Measurements from ENCODE around the gene WDR77.

DNA sequence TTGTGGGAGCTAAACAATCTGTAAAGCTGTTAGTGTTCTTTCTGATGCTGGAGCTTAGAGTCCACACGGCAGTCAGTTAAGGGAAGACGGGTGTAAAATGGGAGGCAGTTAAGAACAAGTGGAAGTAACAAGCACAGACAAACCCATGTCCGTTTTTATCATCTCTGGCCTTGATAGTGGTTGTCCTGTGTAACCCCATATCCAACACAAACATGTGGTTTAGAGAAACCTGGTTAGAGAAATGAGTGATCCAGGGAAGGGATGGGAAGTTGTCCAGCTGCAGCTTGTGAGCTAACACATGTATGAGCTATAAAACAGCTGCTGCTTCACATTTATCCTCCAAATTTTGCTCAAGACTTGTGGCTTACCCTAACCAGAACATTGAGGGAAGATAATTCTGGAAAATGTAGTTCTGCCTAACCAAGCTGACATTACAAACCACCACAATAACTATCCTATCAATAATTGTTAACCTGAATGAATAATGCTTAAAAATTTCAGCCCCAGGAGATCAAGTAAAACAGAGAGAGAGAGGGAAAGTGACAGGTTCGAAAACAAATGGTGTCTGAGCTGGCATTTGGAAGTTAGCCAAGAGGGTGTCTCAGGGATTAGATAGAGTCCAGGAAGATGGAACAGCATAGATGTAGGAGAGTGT is 14.1 kb upstream of the WDR77 start:
- no peak for TF ChIP-seq POLR2A (IDR thresholded peaks at IDR 0.05)
- TF ChIP-seq, protein P1, sequence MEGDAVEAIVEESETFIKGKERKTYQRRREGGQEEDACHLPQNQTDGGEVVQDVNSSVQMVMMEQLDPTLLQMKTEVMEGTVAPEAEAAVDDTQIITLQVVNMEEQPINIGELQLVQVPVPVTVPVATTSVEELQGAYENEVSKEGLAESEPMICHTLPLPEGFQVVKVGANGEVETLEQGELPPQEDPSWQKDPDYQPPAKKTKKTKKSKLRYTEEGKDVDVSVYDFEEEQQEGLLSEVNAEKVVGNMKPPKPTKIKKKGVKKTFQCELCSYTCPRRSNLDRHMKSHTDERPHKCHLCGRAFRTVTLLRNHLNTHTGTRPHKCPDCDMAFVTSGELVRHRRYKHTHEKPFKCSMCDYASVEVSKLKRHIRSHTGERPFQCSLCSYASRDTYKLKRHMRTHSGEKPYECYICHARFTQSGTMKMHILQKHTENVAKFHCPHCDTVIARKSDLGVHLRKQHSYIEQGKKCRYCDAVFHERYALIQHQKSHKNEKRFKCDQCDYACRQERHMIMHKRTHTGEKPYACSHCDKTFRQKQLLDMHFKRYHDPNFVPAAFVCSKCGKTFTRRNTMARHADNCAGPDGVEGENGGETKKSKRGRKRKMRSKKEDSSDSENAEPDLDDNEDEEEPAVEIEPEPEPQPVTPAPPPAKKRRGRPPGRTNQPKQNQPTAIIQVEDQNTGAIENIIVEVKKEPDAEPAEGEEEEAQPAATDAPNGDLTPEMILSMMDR (IDR thresholded peaks at IDR 0.05), result no peak

Measured in gastroesophageal sphincter (tissue), 3 donors.